GM19468 (cell line): ENCODE results near the gene BOK.
"Not testable (repeated sequence)": the region's sequence is repeated elsewhere in the genome, so short reads cannot be mapped to it uniquely, and the experiment has no call there.

ENCODE experiments used
- ATAC-seq: cut with Tn5 transposase; IDR thresholded peaks from one replicate; pipeline ENCODE4 v1.9.1; 2021; ENCODE audit warnings: mild to moderate bottlenecking, moderate library complexity, moderate number of reproducible peaks; ENCODE audit not compliant: unreplicated experiment; ENCODE audit errors: extremely low read depth

BOK gene

DNA sequence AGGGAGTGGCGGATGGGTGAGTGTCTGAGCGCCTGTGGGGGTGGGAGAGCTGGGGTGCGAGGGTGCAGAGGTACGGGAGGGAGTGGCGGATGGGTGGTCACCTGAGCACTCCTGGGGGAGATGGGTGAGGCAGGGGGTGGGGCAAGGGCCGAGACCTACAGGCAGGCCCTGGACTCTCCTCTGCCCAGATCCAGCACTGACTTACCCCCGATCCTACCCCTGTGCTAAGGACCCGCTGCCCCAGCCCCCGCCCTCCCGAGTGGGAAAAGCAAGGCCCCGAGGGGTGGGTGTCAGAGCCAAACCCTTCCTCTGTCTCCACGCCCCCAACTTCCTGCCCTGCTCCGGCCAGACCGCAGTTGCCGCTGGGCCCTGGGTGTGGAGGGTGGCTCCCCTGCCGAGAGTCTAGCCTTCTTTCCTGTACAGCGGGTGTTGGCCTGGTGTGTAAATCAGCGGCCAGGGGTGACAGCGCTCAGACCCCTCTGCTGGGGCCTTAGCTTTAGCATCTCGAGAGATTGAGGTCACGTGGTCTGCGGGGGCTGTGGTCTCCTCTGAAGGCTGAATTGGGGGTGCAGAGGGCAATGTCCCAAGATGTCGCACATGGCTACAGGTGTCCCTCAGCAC, 12.5 kb downstream of the BOK start:
- no peak for ATAC-seq

DNA sequence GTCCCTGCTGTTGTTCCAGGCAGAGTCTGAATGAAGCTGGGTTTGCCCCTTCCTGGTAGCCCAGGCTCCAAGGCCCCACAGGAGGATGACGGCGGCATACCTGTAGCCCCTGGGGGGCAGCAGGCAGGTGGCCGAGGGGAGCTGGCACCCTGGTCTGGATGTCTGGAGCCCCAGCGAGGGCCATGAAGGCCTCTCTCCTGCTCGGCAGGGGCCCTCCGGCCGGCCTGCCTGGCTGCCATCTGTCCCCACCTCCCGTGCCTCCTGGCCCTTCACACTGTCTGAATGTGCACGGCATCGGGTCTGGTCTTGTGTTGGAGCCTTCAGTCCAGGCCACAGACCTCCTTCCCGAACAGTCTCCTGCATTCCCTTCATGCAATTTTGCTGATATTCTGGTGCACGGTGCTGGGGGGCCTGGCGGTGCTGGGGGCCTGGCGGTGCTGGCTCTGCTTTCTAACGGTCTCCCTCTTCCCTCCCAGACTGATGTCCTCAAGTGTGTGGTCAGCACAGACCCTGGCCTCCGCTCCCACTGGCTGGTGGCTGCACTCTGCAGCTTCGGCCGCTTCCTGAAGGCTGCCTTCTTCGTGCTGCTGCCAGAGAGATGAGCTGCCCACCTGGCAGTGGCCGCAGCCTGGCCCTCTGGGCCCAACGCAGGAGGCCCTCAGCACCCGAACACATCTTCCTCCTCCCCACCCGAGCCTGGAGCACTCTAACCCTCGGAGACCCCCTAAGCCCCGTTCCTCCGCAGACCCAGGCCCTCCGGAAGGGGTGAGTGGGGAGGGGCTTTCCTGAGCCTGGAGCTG, 13.5 kb downstream of the BOK start:
- ATAC-seq: no peak

DNA sequence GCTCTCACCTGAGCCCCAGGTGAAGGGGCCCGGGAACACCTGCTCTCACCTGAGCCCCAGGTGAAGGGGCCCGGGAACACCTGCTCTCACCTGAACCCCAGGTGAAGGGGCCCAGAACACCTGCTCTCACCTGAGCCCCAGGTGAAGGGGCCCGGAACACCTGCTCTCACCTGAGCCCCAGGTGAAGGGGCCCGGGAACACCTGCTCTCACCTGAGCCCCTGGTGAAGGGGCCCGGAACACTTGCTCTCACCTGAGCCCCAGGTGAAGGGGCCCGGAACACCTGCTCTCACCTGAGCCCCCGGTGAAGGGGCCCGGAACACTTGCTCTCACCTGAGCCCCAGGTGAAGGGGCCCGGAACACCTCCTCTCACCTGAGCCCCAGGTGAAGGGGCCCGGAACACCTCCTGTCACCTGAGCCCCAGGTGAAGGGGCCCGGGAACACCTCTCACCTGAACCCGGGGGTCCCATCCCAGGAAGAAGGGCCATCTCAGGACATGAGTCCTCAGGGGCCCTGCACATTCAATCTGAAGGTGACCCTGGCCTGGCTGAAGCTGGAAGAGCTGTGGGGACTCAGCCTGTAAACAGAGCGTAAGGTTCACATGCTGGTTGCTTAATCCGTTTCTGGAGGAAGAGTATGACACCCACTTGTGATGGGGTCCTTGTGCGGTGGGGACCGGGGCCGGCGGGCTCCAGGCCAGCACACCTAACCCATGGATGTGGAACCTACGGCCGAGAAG, 14.5 kb downstream of the BOK start:
- not testable (repeated sequence) for ATAC-seq

DNA sequence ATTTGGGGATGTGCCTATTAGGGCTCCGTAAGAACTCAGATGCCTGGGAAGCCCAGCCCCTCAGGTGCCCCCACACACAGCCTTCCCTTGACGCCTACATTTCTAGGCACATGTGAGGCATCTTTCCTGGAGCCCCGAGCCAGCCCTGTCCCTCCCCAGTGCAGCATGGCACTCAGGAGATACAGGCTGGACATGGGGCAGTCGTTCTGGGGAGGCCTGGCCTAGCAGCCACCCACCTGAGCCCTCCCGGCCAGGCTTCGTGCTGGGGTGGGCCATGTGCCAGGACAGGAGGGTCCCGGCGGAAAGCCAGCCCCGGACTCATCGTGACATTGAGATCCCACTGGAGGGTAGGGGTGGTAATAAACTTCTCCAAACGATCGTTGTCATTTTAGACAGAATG, 15.2 kb downstream of the BOK start:
- ATAC-seq: no peak

DNA sequence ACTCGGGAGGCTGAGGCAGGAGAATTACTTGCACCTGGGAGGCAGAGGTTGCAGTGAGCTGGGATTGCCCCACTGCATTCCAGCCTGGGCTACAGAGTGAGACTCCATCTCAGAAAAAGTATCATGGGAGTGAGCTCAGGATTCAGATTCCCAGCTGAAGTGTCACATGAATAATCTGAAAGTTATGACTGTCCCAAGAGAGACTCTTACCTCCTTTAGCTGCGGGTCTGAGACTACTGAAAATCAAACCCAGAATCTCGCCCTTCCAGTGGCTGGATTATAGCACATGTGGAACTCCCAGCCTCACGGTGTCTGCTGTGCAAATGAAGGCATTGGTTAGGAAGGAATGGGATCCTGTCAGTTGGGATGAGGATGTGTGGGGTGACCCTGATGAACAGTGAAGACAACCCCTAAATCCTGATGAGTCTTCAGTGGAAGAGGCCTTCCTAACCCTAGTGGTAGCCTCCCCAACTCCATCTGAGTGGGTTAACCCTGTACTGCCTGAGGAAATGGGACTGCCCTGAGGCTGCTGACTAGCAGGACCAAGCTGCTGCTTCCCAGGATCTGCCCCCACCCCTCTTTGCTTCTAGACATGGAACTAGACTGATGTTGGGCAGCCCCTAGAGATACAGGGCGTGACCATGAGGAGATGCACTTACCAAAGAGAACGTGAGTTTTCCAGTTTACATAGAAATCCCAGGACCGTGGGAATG, 16.5 kb downstream of the BOK start:
- ATAC-seq: no peak

DNA sequence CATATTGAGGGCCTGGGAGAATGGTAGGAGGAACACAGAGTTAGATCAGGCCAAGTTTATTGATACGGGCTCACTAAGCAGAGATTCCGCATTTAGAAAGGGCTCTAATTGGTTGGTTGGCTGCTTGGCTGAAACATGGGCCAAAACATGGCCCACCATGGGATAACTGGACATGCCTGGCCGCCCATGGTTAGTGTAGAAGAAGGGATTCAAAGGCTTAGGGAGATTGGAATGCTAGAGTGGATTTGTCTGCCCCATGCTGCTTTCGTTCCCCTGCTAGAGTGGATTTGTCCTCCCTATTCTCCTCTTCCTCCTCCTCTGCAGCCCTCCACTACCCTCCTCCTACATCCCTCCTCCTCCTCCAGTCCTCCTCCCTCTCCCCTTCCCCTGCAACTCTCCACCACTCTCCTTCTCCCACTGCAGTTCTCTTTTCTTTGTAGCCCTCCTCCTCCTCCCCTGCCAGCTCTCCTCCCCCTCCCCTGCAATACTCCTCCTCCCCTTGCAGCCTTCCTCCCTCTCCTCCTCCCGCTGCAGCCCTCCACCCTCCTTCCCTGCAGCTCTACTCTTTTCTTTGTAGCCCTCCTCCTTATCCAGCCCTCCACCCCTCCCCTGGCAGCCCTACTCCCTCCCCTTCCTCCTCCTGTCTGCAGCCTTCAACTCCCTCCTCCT, 17.2 kb downstream of the BOK start:
- ATAC-seq: no peak

DNA sequence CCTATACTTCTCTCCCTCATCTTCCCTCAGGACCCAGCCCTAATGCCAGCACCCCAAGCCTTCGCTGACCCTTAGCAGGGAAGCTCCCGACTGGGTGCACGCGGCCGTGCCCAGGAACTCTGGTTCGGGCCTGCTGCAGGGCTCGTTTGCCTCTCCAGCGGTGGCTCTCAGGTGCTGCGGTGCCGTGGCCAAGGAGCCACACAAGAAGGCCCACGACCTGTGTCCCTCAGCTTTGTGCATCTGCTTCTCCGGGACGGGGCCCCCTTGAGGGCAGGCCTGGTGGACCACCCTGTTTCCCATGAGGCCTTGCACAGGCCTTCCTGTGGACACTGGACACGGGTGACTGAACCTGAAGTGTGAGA, 17.7 kb downstream of the BOK start:
- no peak for ATAC-seq

DNA sequence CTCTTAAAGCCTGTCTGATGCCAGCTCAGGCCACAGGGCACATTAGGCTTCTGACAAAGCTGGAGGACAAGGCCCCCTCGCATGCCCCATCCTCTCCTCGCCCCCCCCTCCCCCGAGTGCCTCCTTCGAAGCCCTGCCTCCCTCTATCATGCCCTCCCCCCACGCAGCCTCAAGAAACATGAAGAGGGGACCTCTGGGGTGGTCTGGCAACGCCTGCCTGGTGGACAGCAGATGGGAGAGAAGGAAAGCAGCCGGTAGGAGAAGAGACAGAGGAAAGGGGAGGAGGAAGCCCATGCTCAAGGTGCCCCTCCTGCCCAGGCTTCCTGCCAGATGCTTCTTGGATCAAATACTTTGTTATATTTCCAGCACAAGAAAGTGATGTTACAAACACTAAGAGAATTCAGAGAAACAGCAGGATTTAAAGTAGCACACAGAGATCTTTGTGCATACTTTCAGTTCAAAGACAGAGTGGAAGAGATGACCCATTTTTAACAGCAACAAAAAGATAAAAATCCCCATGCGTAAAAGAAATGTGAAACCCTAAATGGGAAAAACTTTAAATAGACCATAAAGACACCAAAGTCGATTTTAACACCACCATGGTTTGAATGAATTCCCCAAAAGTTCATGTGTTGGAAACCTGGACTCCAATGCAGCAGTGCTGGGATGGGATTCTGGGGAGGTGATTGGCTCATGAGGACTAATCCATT, 19.0 kb downstream of the BOK start:
- no peak for ATAC-seq

DNA sequence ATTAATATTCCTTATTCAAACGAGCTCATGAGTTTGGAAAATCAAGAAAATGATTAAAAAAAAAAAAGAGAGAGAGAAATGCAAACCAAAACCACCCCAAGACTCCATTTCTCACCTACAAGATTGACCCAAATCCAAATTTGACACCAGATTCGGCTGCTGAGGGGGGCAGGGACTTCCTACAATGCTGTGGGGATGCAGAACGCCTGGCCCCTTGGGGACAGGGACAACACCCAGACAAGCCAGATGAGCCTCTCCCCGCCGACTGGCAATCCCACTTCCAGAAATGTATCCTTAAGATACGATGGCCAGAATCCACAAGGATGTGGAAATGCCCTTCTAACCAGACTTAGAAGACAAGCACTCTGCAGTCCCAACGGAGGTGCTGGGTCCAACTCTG, 20.7 kb downstream of the BOK start:
- no peak for ATAC-seq

DNA sequence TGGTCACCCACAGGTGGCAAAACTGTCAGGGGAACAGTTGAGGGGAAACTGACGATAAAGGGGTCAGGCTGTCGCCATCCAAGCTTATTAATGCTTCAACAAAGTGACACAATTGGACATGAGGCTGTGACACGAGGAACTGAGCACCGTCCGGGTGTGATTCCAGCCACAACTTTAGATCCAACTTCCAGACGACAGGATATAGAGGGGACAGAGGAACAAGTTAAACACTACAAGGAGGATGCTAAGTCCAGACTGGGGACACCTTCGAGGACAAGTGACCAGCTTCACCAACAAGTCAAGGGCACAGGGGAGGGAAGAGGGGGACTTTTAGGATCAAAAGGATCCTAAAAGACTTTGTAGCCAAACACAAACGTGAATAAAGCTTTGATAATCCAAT, 23.8 kb downstream of the BOK start:
- ATAC-seq: no peak

DNA sequence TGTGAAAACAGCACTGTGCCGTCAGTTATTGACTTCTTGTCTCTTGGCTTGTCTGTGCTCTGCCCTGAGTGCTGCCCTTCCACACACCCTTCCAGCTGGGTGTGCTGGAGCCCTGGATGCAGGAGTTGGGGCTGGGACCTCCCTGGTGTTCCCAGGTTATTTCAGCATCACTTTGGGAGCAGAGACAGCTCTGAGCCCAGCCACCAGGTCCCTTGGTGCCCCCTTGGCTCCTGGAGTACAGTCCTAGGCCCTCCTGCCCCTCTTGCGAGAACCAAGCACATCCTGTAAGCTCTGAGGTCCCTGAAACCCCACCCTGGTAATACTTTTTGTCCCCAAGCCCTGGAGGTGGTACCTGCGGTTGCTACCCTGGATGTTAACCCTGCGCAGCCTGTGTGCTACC, 24.3 kb downstream of the BOK start:
- ATAC-seq: no peak

DNA sequence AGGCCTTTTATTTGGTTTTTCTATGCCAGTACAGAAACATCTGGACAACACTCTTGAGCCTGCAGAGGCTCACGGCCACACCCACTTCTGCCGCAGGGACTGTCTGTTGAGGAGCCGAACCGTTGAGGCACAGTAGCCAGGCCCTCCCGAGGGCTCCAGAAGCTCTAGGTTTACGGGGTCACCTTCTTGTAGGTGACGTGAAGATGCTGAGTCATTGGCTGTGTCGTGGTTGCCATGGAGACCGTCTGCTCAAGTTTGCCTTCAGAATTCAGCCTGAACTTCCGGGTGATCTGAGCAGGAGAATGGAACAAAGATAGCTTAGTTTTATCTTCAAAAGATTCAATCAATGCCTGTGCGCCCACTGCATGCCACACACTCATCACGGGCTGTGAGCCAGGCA, 25.9 kb downstream of the BOK start:
- ATAC-seq: no peak

DNA sequence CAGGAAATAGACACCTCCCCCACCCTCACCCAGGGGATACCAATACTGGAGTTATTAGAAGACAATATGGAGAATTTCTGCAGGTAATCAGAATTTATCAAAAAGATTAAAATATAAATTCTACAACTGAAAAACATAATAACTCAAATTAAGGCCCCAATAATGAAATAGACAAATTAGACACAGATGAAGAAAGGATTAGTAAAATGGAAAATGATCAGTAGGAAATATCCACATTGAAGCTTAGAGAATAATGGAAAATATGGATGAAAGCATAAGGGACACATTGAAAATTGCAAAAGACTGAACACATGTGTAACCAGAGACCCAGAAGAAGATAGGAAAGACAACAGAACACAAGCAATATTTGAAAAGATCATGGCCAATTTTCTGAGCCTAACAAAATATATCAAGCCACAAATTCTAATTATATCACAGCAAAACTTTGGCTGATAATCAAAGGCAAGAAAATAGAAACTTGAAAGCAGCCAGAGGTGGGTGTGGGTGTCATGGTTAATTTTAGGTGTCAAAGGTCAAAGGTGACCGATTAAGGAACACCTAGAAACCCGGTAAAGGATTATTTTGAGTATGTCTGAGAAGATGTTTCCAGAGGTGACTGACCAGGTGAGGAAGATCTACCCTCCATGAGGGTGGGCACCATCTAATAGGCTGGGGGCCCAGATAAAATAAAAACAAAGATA, 28.2 kb downstream of the BOK start:
- ATAC-seq: no peak

DNA sequence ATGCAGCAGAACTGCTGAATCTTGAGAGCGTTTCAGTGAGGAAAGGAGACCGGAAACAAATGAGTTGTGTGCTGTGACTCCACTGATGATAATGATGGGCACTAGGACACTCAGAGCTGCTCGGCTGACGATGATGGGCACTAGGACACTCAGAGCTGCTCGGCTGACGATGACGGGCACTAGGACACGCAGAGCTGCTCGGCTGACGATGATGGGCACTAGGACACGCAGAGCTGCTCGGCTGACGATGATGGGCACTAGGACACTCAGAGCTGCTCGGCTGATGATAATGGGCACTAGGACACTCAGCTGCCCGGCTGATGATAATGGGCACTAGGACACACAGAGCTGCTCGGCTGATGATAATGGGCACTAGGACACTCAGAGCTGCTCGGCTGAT, 31.3 kb downstream of the BOK start:
- ATAC-seq: not testable (repeated sequence)

DNA sequence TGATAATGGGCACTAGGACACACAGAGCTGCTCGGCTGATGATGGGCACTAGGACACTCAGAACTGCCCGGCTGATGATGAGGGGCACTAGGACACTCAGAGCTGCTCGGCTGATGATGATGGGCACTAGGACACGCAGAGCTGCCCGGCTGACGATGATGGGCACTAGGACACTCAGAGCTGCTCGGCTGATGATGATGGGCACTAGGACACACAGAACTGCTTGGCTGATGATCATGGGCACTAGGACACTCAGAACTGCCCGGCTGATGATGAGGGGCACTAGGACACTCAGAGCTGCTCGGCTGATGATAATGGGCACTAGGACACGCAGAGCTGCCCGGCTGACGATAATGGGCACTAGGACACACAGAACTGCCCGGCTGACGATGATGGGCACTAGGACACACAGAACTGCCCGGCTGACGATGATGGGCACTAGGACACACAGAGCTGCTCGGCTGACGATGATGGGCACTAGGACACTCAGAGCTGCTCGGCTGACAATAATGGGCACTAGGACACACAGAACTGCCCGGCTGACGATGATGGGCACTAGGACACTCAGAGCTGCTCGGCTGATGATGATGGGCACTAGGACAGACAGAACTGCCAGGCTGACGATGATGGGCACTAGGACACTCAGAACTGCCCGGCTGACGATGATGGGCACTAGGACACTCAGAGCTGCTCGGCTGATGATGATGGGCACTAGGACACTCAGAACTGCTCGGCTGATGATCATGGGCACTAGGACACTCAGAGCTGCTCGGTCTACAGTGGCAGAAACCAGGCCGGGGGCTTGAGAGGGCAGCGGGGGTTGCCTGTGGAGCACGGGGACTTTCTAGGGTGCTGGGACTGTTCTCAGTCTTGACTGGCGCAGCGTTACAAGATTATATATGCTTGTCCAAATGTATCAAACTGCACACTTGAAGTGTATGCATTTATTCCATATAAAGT, 32.2 kb downstream of the BOK start:
- not testable (repeated sequence) for ATAC-seq

DNA sequence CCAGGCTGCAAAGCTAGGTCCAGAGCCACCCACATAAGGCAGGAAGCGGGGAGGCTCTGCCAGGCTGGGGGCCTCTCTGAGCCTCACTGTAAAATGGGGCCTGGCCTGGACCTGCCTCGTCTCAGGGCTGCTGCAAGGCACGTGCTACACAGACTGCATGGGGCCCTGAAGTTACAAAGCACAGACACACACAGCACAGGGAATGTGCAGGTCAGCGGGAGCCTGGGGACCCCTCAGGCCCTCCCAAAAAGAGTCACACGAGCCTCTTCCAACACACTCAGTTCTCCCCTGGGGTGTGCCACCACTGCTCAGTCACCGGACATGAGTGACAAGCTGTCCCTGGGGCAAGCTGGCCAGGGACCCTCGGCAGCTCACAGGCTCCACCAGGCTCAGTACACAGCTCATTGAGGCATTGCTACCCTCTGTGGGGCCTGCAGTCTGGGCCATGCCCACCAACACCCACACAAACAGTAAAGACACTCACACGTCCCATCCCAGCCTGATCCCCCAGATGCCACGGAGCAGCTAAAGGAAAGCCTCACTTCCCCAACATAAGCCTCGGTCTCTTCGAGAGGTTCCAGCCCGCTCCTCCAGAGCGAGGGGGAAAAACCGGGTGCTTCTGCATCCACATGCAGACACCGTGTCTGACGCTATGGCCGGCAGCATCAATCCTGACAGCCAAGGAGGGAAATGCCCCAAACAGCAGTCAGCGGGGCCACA, 33.7 kb downstream of the BOK start:
- no peak for ATAC-seq

DNA sequence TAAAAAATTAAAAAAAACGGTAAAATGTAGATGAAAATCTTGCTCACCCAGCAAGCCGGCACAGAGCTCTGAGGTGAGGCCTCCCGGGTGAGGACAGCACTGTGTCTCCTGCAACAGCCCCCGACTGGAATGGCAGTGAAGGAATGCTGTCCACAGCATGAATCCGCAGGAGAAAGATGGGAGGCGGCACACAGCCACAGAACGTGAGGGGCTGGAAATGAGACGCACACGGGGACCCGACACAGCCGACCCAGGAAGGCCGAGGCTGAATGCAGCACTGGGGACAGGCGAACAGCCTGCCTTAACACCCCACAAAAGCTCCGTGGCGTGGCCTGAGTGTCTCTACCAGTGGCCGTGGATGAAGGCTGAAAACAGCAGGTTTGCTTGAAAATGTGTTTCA, 34.7 kb downstream of the BOK start:
- ATAC-seq: no peak
